Activated CD8-positive, alpha-beta memory T cell treated with anti-CD3 and anti-CD28 coated beads, Interleukin-2, amount 50 U/mL, for 24 hours (primary cell): ENCODE results near the gene RTN4R.
"Not testable (repeated sequence)": the region's sequence is repeated elsewhere in the genome, so short reads cannot be mapped to it uniquely, and the experiment has no call there.

Experiments used
- DNase-seq: peaks from one replicate; pipeline ENCODE4 v3.0.0-alpha.2; 2020; ENCODE audit errors: extremely low read depth

The RTN4R gene

GRCh38 chr22:20268279-20269012, at the start of gene RTN4R:
RTN4R (minus strand) TSS chr22:20268318; CDS start chr22:20268092, 226 bp downstream.
- DNase-seq, result no peak

DNA sequence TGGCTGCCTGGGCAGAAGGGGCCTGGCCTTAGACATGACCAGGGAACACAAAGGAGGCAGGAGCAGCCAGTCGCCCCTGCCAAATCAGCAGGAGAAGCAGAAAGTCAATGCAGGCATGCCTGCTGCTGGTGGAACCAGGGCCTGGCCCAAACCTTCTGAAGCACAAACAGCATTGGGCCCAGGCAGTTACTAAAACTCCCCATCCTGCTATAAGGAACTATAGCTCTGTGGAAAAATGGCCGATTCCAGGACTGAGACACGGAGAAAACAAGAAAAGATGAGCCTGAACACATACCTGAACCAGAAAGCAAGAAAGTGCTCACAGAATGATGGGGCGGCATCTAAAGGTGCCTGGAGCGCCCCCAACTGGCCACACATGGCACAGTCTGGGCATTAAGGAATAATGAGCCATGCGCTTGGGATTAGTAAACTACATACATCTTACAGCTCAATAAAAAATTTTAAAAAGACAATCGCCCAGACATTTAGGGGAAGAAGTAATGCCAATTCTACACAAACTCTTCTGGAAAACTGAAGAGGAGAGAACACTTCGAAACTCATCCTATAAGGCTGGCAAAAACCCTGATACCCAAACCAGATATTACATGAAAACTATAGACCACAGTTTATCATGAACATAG, 49.4 kb upstream of the RTN4R start:
- DNase-seq, result not testable (repeated sequence)

- DNase-seq, result no peak
Observed at GRCh38 chr22:20316844-20317401, 48.8 kb upstream of the RTN4R start.

DNA sequence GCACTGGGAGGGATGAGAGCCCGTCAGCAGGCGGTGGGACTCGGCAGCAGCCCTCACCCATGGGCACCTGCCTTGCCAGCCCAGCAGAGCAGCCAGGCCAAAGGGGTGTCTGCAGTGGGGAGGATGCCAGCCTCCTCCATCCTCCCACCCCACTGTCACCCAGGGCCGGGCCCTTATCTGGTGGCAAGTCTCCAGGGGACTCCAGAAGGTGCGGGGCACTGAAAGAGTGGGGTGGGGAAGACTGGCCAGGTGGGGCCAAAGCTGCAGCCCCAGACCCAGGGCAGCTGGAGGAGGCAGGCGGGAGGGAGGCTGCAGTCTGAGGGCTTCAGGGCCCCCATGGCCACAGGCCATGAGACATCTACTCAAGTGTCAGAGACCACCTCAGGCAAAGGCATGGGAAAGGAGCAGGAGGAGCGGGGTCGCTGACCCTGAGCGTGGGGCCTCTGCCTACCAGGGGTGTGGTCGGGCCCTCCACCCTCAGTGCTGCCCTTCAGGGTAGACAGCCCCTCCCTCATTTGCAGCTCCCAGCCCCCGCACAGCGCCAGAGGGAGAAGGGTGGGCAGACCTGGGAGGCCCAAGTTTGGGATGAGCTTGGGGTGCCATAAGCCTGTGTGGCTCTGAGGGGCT, 48.2 kb upstream of the RTN4R start:
- no peak for DNase-seq

DNA sequence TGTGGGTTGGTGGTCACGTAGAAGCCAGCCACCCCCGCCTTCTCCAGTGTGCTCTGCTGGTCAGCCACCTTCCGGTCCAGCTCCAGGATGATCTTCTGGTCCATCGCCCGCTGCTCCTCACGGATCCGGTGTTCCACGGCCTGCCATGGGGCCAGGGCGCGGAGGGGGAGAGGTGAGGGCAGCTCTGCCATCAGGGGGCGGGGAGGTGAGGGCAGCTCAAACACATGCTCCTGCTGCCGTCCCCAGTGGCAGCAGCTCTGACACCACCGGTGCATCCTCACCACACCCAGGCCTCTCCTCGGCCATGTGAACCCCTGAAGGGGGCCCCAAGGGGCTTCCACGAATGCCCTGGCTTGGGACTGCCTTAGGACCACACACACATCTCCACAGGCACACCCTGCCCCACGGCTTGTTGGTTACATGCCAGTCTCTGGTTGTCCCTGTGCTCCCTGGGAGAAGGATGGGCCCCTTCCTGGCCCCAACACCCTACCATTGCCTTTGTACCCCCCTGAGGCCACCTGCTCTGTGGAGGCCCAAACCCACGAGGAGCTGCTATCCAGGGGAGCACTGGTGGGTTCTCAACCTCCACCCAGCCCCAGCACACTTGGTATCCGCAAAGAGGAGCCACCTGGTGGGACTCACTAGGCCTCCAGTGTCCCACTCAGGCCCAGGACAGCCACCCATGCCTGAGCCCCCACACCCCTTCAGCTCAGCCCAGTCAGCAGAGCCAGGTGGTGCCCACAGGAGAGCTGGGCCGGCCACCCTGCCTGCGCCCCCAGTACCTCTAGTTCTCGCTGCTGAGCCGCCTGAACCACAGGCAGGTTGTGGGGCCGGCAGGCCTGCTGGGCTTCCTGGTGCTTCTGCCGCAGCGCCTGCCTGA, 47.5 kb upstream of the RTN4R start:
- no peak for DNase-seq

- DNase-seq, result not testable (repeated sequence)
Observed at GRCh38 chr22:20314741-20315336, 46.7 kb upstream of the RTN4R start.

DNA sequence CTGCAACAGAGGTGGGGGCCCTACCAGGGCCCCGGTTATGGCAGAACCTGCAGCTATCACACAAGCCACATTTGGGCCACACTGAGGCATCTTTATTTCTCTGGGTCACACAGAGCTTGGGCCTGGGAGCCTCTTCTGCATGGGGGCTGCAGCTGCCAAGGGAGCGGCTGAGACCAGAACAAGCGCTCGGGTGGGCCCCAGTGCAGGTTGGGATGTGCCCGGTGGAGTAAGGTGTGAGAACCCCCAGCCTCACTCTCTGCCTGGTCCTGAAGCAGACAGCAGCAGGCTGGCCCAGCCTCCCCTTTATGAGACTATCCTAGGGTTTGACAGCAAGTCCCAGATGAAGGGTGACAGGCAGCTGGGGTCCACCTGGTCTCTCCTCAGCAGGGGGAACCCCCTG, 46.1 kb upstream of the RTN4R start:
- not testable (repeated sequence) for DNase-seq

GRCh38 chr22:20313306-20314077, 45.4 kb upstream of the RTN4R start:
- DNase-seq, result not testable (repeated sequence)

- no peak for DNase-seq
Observed at GRCh38 chr22:20312396-20313191, 44.5 kb upstream of the RTN4R start.

- not testable (repeated sequence) for DNase-seq
Observed at GRCh38 chr22:20311249-20312062, 43.3 kb upstream of the RTN4R start.

- not testable (repeated sequence) for DNase-seq
Observed at GRCh38 chr22:20310773-20311172, 42.7 kb upstream of the RTN4R start.

DNA sequence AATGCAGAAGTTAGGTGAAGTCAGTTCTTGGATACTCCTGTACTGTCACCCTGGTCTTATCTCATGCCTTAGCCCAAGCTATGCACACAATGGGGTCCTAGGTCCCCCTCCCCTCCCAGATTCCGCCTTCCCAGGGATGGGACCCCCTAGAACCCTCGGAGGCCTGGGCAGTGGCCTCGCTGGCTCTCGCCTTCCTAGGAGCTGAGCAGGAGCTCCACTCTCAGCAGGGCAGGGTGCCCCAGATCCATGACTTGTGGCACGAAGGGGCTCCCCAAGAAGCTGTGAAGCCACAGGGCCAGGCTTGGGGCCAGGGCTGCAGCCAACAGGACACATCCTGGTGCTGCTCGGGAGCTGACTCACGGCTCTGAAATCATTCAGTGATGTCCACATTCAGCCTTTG, 42.1 kb upstream of the RTN4R start:
- DNase-seq, result not testable (repeated sequence)

- not testable (repeated sequence) for DNase-seq
Observed at GRCh38 chr22:20308806-20309650, 40.9 kb upstream of the RTN4R start.

GRCh38 chr22:20307448-20308447, 39.6 kb upstream of the RTN4R start:
- not testable (repeated sequence) for DNase-seq

DNA sequence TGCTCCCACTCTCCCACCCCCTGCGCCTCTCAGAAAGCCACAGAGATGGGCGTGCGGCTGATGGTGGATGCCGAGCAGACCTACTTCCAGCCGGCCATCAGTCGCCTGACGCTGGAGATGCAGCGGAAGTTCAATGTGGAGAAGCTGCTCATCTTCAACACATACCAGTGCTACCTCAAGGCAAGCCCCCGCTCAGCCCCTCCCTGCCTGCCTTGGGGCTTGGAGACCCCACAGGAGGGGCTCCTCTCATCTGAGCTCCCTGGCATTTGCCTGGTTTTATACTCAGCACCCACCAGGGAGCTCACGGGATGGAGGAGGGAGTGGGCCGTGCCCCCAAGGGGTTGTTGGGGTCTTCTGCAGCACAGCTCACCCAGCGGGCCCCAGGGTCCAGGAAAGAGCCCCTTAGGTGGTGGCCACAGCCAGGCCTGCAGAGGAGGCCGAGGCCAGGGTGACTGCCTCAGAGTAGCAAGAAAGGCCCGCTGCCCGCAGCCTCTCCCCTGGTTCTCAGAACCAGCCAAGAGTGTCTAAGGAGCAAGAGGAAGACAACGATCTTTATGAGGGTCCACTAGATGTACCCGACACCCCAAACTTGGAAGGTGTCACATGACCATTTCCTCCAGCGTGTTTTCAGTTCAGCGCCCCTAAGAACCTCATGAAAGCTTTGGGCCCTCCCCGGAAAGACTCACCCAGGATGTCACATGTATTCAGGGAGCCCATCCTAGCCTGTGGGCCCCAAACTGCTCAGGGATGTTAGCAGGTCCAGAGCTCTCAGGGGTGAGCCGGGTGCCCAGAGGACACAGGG, 38.7 kb upstream of the RTN4R start:
- not testable (repeated sequence) for DNase-seq
